22Rv1 (cell line): ENCODE measurements around the gene UBR4.

ENCODE experiments used
- CTCF ChIP-seq: fragments of 450-650 bp; IDR thresholded peaks from 2 replicates; pipeline ENCODE4 v1.5.1; 2017; ENCODE audit warnings: mild to moderate bottlenecking
- ZFX ChIP-seq: fragments of 450-650 bp; IDR thresholded peaks from 2 replicates; pipeline ENCODE4 v1.6.1; 2017; ENCODE audit warnings: antibody characterized with exemption, borderline replicate concordance

- TF ChIP-seq CTCF (no peak), ZFX (no peak)
Observed at GRCh38 chr1:19209439-19209989, 552 bp downstream of the UBR4 start.
